RWPE1 (cell line): ENCODE measurements around the gene ADGRL3.

Experiments used
- CTCF ChIA-PET: fragments of 350-600 bp; sonication (Branson Sonifier 250); formaldehyde crosslinking; extraction: SDS; loops from one replicate; lab custom pipeline; 2021; lab: Yijun Ruan, JAX
- POLR2A ChIA-PET: fragments of 400-600 bp; formaldehyde crosslinking; extraction: SDS; loops from one replicate; lab custom pipeline; 2020; ENCODE audit warnings: antibody characterized with exemption; ENCODE audit not compliant: low non-redundant PET; lab: Yijun Ruan, JAX
- DNase-seq: peaks from one replicate; pipeline ENCODE4 v3.0.0; 2012; ENCODE audit warnings: low spot score
- H3K27ac ChIP-seq: fragments of 450-650 bp; 2 replicates; pipeline ENCODE4 v1.5.1; 2017
- CTCF ChIP-seq: fragments of 450-650 bp; conservative IDR thresholded peaks from 2 replicates; pipeline ENCODE4 v1.5.1; 2017; ENCODE audit warnings: low read depth, mild to moderate bottlenecking

The ADGRL3 gene

GRCh38 chr4:62003695-62004094, 803.6 kb downstream of the ADGRL3 start:
- ChIA-PET CTCF (no interaction called here), POLR2A (no interaction called here)
- no peak overlapping the region for H3K27ac ChIP-seq
- no peak for TF ChIP-seq CTCF
- no peak for DNase-seq

GRCh38 chr4:62004881-62005280, 804.8 kb downstream of the ADGRL3 start:
- CTCF ChIA-PET = interaction anchor here (0.7 kb wide), 1 partner anchor 762 kb away, joined by 4 read pairs; no protein-coding TSS in a partner anchor

GRCh38 chr4:62006108-62006507, 806.0 kb downstream of the ADGRL3 start:
- ChIA-PET CTCF (no interaction called here), POLR2A (no interaction called here)
- DNase-seq = no peak
- H3K27ac ChIP-seq = no peak overlapping the region
- TF ChIP-seq CTCF = no peak

More at GRCh38 chr4:62004881-62005280, 804.8 kb downstream of the ADGRL3 start:
- DNase-seq = no peak
- no peak overlapping the region for H3K27ac ChIP-seq
- TF ChIP-seq CTCF = no peak
- POLR2A ChIA-PET = interaction anchor here (0.6 kb wide), 1 partner anchor 111 kb away, joined by 3 read pairs; no protein-coding TSS in a partner anchor

GRCh38 chr4:62015043-62015739, 815.1 kb downstream of the ADGRL3 start:
- DNase-seq = peak; percentile 27
- CTCF ChIA-PET = no interaction called here
- H3K27ac ChIP-seq = no peak overlapping the region
- POLR2A ChIA-PET = no interaction called here
- TF ChIP-seq CTCF = no peak

- TF ChIP-seq CTCF = no peak
- no peak for DNase-seq
- ChIA-PET CTCF (no interaction called here), POLR2A (no interaction called here)
- no peak overlapping the region for H3K27ac ChIP-seq
These were observed 818.4 kb downstream of the ADGRL3 start for GRCh38 chr4:62018537-62018936.

- DNase-seq = no peak
- ChIA-PET POLR2A (no interaction called here), CTCF (no interaction called here)
- no peak overlapping the region for H3K27ac ChIP-seq
- no peak for TF ChIP-seq CTCF
These were observed 823.5 kb downstream of the ADGRL3 start for GRCh38 chr4:62023633-62024032.
